Right forelimb (tissue), 1 donor: ENCODE results near the gene FBXO34.
"Not testable (repeated sequence)": the region's sequence is repeated elsewhere in the genome, so short reads cannot be mapped to it uniquely, and the experiment has no call there.

Experiments used
- DNase-seq: peaks from one replicate; pipeline ENCODE4 v3.0.0-alpha.2; 2018

Gene FBXO34

DNA sequence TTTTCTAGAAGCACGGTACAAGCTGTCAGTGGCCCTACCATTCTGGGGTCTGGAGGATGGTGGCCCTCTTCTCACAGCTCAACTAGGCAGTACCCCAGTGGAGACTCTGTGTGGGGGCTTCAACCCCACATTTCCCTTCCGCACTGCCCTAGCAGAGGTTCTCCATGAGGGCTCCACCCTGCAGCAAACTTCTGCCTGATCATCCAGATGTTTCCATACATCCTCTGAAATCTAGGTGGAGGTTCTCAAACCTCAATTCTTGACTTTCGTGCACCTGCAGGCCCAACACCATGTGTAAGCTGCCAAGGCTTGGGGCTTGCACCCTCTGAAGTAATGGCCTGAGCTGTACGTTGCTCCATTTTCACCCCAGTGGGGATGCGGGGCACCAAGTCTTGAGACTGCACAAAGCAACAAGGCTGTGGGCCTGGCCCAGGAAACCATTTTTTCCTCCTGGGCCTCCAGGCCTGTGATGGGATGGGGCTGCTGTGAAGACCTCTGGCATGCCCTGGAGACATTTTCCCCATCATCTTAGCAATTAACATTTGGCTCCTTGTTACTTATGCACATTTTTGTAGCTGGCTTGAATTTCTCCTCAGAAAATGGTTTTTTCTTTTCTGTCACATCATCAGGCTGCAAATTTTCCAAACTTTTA lies 41.3 kb downstream of the FBXO34 start:
- not testable (repeated sequence) for DNase-seq

GRCh38 chr14:55313480-55313879 lies 42.3 kb downstream of the FBXO34 start:
- no peak for DNase-seq

DNA sequence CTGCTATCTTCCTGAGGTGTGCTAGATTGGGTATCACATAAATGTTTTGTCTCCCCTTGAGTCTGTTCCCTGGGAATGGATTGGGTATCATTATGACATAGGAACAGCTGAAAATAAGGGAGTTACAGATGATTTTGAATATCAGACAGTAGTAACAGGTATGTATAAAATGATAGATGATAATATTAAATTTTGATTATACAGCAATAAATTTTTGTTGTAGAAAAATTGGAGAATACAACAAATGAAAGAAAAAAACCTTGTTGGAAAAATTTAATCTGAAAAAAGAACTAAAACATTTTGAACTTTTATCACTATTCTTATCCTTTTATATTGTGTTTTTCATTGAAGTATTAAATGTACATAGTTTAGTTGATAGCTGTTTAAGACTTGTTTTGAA lies 43.2 kb downstream of the FBXO34 start:
- no peak for DNase-seq

DNA sequence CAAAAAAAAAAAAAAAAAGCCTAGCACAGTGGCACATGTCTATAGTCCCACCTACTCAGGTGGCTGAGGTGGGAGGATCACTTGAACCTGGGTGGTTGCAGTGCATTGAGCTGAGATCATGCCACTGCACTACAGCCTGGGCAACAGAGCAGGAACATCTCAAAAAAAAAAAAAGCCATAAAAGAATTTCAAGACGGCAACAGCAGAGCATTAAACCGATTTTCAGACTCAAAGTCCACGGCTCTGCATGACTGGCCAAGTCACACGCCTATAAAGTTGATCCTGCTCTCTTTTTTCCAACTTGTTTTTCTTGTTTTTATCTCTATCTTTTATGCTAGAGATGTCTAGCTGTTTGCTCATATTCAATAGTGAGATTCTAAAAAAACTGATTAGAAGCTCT lies 45.3 kb downstream of the FBXO34 start:
- DNase-seq: no peak

DNA sequence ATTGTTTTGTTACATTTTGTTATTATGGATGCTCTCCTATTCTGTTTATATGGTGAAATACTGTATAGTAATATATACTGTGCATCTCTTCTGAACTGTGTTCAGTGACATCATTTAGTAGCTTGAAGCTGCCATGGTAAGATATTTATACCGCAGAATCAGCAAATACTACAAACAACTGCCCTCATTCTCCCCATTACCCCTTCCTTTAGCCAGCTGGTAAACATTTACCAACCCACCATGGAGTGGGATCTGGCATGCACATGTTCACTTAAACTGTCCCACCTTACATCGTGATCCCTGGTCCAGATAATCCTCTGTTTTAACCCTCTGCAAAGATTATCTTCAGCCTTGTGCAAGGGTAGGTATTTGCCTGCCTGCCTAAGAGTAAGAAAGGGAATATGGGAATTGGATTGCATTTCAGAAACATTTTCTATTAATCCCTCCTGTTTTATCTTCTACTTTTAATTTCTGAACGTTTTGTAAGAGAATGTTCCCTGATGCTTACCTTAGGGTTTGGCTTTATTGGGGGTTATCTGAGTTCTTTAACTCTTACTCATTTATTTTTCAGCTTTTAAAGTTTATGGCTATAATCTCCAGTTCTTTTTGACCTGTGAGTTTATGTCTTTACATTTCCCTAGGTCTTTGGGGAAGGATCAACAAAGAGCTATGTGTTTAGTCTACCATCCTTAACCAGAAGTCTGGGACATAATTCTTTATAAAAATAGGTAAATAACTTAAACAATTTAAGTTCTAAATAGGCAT lies 46.5 kb downstream of the FBXO34 start:
- DNase-seq: no peak

DNA sequence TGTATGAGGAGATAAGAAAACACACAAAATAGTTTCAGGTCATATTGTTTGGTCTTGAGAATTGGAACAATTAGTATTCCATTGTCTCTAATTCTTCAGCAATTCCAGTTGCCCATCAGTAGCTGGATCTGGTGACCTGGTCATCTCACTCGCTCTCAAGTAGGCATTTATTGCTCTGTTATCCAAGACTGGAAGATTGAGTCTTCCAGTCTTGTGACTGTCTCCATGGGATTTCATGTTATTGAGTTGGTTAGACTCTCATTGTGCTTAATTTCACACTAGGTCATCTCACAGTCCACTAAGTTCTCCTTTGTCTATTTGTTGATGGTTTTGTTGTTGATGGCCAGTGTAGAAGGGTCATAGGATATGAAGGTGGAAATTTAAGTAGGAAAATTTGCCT lies 47.5 kb downstream of the FBXO34 start:
- no peak for DNase-seq

- no peak for DNase-seq
Observed at GRCh38 chr14:55323910-55324309, 52.7 kb downstream of the FBXO34 start.

DNA sequence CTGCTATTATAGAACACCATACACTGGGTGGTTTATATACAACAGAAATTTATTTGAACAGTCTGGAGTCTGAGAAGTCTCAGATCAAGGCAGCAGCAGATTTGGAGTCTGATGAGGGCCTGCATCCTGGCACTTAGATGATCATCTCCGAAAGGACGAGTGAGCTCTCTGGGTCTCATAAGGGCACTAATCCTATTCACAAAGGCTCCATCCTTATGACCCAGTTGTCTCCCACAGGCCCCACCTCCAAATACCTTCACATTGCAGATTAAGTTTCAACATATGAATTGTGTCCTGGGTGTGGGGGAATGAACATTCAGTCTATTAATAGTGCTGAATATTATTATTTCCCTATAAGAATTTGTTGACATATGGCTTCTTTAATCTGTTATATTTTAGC lies 53.6 kb downstream of the FBXO34 start:
- no peak for DNase-seq

DNA sequence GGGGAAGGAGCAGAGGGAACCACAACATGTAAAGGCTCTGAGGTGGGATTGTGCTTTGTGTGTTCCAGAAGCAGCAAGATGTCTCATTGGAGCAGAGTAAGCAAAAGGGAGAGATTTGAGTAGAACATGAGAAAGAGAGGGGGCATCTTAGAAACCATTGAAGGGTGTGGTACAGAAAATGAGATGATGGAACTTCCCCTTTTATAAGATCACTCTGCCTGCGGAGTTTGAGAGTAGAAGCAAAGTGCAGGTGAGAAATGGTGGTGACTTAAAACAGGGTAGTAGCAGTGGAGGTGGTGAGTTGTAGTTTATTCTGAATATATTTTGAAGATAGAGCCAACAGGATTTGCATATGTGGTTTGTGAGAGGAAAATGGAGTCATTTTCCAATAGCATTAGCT lies 56.0 kb downstream of the FBXO34 start:
- no peak for DNase-seq

DNA sequence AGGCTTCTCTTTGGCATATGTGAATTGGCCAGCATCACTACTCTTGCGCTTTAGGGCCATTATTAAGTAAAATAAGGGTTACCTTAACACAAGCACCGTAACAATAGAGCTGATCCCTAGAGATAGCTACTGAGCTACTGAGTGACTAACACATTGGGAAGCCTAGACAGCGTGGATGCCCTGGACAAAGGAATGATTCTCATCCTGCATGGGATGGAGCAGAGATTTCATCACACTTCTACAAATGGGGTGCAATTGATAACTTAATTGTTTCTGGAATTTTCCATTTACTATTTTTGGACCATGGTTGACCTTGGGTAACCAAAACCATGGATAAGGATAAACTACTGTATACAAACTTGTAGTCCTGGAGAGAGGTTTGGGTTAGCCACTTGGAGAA lies 57.1 kb downstream of the FBXO34 start:
- no peak for DNase-seq

DNA sequence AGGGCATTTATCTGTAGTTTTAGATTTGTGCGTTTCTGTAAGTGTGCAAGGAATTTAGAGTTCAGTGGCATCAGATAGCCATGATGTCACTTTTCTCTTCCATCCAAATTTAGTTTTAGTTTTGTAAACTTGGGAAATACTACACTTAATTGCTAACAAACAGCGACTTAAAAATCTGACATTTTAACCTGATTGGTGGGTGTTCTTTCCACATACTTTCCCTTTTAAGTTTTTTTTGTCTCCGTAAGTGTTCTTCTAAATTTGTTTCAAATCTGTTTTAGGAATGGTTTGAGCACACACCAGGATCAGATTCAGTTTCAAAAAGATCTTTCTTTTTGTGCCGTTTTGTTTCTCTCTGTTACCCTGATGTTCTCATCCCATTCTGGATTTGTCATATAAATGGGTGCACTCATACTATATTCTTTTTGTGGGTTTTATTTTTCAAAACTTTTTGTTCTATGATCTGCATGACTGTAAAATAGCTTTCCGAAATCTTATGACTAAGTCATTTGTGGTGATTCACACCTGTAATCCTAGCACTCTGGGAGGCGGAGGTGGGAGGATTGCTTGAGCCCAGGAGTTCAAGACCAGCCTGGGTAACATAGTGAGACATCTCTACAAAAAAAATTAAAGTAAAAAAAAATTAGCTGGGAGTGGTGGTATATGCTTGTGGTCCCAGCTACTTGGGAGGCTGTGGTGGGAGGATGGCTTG lies 58.9 kb downstream of the FBXO34 start:
- DNase-seq: no peak

DNA sequence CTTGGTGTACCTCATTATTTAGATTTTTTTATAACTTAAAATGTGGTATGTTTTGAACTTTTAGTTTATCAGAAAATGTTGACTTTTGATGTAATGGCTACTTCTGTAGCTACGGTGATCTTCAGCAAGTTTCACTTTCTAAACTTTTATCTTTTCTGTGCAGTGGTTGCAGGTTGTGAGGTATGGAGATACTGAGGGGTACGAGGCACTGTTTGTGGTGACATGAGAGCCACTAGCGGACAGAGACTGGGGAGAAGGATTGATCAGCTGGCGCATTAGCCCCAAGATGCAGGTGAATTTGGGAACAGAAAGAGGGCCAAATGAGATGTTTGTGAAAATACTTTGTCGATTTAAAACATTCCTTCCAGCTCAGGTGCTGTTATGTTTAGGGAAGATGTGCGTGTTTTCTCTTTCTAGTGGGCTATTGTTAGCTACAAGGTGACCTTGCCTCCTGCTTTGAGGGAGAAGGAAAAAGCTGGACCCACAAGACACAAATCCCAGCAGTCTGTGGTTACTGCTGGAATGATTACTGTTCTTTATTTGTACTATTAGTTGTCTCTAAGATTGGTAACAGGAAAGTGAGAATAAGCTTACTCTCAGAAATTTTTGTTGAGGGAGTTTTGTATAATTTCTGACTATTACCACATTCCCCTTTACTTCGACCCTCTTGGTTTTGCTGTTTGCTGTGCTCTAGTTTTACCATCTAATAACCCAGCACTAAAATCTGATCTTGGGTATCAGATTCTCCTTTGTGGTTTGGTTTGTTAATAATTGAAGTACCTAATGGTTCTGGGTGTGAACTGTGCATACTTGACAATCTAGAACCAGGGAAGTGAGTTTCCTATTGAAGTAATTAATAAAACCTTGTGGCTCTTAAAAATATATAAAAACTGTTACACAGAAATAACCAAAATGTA lies 61.7 kb downstream of the FBXO34 start:
- DNase-seq: no peak

DNA sequence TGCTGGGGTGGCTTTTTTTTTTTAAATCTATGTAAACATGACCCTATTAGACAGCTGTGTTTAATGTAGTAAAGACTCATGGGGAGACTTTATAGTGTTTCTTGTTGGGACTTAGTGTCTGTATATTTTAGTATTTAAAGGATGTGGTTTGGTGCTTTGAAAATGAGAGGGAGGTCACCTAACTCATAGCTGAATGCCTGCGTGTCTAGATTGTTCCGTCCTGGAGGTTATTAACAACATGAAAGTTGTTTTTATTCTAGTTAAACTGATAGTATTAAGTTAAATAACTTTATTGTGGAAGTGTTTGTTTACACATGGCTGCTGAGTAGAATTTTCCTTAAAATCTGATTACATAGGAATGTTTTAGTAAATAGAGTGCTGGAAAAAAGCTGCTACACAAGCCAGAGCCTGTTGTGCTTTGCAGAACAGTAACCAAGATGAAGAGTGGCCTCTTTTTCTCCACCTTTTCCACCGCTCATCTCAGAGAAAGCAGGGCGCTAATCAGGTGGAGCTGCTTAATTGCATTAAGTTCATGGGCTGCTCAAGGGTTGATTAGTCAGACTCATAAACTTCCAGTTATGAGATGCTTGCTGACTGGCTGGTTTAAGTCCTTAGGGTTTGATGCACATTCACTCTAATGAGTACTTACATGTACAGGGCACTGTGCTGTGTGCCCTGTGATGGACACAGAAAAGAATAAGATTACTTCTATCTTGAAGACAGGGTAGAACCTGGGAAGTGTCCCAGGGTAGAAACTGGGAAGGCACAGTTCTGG lies 62.7 kb downstream of the FBXO34 start:
- no peak for DNase-seq

- no peak for DNase-seq
Observed at GRCh38 chr14:55336162-55336561, 64.9 kb downstream of the FBXO34 start.

DNA sequence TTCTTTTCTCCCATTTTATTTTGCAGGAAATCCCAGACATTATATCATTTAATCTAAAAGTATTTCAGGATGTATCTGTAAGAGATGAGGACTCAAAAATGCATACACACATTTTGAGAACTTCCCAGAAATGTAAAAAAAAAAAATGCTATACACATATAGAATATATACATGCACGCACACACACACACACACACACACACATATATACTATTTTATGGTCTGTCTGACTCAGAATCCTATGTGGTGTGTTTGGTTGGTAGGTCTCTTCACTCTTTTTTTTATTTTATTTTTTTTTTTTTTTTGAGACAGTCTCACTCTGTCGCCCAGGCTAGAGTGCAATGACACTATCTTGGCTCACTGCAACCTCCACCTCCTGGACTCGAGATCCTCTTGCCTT lies 65.5 kb downstream of the FBXO34 start:
- no peak for DNase-seq

DNA sequence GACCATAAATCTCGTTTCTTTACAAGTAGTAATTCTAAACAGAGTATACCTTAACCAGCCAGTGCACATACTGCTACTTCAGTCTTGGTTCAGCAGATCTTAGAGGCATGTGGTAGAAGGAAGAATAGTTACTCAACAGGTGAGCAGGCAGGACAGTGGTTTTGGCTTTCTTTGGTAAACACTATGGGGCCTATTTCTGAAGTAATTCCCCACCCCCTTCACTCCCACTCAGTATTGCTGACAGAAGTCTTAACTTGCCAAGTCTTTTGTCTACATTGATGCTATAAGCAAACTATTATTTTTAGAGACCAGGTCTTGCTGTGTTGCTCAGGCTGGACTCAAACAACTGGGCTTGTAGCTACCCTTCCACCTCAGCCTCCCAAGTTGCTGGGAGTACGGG lies 68.5 kb downstream of the FBXO34 start:
- no peak for DNase-seq

GRCh38 chr14:55340482-55340881 lies 69.3 kb downstream of the FBXO34 start:
- DNase-seq: no peak

- DNase-seq: no peak
Observed at GRCh38 chr14:55341781-55342180, 70.6 kb downstream of the FBXO34 start.

DNA sequence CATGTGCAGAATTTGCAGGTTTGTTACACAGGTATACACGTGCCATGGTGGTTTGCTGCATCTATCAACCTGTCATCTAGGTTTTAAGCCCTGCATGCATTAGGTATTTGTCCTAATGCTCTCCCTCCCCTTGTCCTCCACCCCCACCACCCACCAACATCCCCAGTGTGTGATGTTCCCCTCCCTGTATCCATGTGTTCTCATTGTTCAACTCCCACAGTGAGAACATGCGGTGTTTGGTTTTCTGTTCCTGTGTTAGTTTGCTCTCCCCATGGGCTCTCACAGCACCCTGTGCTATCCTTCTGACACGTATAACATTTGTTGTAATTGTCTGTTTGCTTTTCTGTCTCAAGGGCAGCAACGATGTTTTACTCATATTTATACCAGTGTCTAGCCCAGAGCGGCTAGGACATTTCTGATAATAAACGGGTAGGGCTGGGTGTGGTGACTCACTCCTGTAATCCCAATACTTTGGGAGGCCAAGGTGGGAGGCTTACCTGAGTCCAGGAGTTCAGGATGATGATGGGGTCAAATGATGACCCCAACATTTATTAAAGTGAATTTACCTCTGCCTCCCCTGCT lies 73.5 kb downstream of the FBXO34 start:
- not testable (repeated sequence) for DNase-seq

GRCh38 chr14:55347040-55347439 lies 75.8 kb downstream of the FBXO34 start:
- no peak for DNase-seq

- no peak for DNase-seq
Observed at GRCh38 chr14:55347748-55348147, 76.5 kb downstream of the FBXO34 start.
